Activated CD4-positive, alpha-beta T cell treated with anti-CD3 and anti-CD28 coated beads, Interleukin-2, amount 50 U/mL, for 16 hours (primary cell): ENCODE measurements around the gene RUSF1.
"Not testable (repeated sequence)": the region's sequence is repeated elsewhere in the genome, so short reads cannot be mapped to it uniquely, and the experiment has no call there.

ENCODE experiments used
- DNase-seq: peaks from one replicate; pipeline ENCODE4 v3.0.0-alpha.2; 2020

RUSF1 gene

GRCh38 chr16:31445931-31446330 lies 62.3 kb downstream of the RUSF1 start:
- not testable (repeated sequence) for DNase-seq

- DNase-seq: no peak
These were observed 66.2 kb downstream of the RUSF1 start for GRCh38 chr16:31441956-31442355.

- DNase-seq: no peak
These were observed 67.5 kb downstream of the RUSF1 start for GRCh38 chr16:31440516-31441184.

GRCh38 chr16:31439519-31439918 lies 68.7 kb downstream of the RUSF1 start:
- DNase-seq: no peak
